ENCODE data around the gene SIPA1L3.
A peak's percentile ranks its signal among the peaks of the same experiment; 100 is the strongest.
"Not testable (repeated sequence)": the region's sequence is repeated elsewhere in the genome, so short reads cannot be mapped to it uniquely, and the experiment has no call there.

SIPA1L3 gene

GRCh38 chr19:38020311-38020710 lies 113.3 kb downstream of the SIPA1L3 start:
- DNase-seq (ENCODE audit: low spot score), result no peak

DNA sequence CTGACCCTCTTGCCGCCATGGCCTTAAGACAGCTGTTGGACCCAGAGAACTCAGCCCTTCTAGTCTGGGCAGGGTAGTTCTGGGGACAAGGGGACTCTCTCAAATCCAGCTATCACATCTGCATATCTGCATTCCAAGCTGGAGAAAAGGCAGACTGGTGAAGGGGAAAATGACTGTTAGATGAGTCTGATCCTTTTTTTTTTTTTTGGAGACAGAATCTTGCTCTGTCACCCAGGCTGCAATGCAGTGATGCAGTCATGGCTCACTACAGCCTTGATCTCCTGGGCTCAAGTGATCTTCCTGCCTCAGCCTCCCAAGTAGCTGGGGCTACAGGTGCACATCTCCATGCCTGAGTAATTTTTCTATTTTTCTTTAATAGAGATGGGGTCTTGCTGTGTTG lies 114.3 kb downstream of the SIPA1L3 start:
- DNase-seq (ENCODE audit: low spot score), result no peak

DNA sequence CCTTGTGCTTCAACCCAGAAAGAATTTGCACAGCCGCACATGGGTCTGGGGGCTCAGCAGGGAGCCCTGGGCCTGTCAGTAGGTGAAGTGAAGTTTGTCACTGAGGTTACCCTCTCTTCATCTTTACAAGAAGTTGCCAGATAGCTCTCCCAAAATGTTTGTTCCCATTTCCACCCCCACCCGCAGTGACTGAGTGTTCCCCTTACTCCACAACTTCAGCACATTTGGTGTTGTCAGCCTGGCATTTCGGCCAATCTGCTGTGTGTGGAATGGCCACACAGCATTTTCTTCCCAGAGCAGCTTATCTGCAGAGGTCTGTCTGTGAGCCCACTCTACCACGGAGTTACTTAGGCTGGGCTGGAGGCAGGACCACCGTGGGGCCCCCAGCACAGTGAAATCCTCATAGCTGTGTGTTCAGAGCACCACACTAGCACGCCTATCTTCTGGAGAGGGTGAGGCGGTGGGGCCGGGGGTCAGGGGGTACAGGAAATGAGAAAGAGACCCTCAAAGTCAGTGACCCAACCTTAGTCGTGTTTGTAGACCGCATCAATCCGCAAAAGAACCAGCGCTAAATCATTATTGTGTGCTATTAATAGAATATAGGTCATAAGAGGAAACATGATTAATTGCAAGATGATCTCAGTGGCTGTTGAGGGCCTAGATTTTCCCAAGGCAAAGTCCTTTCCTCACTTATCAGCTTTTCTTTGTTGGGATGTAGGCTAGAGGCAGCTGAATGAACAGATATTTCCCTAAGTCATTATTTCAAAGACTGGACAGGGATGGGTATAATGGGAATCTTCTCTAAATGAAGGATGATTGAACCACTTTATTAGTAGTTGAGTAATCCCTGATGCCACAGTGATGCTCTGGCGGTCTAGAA lies 116.0 kb downstream of the SIPA1L3 start:
- DNase-seq (ENCODE audit: low spot score), result no peak

- peak; percentile 55 for DNase-seq (ENCODE audit: low spot score)
These were observed 116.9 kb downstream of the SIPA1L3 start for GRCh38 chr19:38023671-38024541.

DNA sequence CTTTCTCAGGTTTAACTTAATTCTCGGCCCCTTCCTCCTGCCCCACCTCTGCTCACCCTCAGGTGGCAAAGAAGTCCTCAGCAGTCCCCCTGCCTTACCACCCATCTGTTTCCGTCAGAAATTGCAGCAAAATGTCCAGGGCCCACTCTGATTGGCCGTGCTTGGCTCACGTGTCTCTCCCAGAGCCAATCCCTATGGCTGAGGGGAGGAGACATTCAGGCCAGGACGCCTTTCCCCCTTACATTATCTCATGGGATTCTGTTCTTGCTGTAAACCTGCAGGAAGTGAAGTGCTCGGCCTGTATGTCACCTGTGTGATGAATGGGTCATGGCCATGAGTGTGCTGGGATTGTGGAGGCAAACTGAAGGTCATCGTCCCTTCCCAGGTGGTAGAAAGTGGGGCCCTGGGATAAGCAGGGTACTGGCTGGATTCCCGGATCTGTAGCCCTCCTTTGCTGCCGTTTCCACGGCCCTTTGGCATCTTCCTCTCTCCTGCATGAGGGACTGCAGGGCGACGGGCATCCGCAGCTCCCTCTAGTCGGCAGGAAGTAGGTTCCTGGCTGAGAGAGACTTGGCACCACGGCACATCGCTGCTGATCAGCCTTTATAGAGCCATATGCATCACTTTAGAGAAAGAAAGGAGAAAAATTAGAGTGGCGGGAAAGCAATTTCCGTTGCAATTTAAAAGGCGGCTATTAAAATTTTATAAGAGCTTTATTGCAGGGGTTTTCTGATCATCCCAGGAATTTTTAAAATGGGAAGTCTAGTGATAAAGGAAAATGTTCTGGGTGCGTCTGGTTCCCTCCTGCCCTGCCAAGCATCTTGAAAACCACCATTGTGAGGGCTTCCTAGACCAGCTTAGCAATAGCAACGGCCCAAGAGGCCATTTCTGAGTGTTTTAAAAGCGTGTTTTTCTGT lies 118.2 kb downstream of the SIPA1L3 start:
- DNase-seq (ENCODE audit: low spot score), result peak; percentile 83

DNA sequence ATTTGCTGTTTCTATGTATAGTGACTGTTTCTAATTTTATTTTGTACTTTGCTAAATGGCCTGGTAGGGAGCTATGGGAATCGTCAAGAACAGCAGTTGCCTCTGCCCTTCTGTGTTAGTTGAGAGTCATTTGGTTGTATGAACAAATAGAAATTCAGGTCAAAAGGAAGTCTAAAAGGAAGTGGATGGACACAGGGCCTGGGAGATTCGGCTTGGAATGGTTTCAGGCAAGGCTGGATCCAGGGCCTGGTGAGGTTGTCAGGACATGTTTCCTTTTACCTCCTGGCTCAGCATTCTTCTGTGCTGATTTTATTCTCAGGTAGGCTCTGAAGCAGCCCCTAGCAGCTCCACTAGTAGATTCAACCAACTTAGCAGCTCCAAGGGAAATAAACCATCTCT lies 118.9 kb downstream of the SIPA1L3 start:
- DNase-seq (ENCODE audit: low spot score), result no peak

GRCh38 chr19:38028913-38029510 lies 122.0 kb downstream of the SIPA1L3 start:
- DNase-seq (ENCODE audit: low spot score), result no peak

- DNase-seq (ENCODE audit: low spot score), result not testable (repeated sequence)
These were observed 123.0 kb downstream of the SIPA1L3 start for GRCh38 chr19:38030001-38030400.

DNA sequence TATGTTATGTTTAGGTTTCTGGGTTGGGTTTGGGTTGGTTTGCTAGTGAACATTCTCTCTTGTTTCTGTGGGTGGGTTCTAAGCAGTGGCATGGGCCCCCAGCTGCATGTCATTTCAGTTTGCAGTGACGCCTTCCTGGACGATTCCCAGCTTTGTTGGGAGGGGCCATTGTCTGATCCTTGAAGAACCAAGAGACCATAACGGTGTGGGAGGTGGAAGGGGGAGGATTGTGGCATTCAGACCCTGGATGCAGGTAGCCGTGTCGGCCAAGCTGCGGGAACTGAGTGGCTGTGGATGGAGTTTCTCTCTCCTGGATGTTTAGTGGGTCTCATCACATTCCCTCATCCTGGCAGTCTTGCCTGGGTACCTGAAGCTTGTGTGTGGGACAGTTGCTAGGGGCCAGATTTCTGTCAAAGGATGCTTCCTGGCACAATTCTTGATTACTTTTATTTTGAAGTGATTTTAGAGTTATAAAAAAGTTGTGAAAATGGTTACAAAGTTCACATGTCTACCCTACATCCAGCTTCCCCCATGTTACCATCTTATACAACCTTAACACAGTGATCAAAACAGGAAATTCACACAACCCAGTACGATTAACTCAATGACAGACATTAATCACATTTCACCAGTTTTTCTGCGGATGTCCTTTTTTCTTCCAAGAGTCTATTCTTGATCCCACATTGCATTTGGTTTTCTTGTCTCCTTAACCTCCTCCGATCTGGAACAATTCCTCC lies 123.8 kb downstream of the SIPA1L3 start:
- no peak for DNase-seq (ENCODE audit: low spot score)

DNA sequence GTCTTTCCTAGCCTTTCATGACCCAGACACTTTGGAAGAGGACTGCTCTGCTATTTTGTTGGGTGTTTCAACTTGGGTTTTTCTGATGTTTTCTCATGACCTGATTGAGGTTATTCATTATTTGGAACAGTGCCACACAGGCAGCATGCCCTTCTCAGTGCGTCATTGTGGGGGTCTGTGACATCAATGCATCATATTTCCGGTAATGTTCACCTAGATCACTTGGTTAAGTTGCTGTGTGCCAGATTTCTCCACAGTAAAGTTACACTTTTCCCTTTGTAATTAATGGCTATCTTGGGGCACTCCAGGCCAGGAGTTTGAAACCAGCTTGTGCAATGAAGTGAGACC lies 124.4 kb downstream of the SIPA1L3 start:
- no peak for DNase-seq (ENCODE audit: low spot score)

DNA sequence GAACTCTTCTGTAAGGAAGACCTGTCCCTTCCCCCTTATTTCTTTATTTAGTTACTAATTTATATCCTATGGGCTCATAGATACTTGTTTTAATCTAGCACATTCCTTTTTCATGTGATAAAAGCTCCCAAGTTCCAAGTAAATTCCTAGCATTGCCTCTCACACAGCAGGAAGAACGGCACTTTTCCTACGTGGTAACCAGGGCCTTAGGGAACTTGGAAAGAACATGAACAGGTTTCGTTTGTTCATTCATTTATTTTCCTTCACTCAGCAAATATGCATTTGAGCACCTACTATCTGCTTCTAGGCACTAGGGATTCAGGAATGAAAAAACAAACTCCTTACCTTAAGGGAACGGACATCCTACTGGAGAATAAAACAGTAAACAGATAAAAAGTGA lies 125.1 kb downstream of the SIPA1L3 start:
- no peak for DNase-seq (ENCODE audit: low spot score)

DNA sequence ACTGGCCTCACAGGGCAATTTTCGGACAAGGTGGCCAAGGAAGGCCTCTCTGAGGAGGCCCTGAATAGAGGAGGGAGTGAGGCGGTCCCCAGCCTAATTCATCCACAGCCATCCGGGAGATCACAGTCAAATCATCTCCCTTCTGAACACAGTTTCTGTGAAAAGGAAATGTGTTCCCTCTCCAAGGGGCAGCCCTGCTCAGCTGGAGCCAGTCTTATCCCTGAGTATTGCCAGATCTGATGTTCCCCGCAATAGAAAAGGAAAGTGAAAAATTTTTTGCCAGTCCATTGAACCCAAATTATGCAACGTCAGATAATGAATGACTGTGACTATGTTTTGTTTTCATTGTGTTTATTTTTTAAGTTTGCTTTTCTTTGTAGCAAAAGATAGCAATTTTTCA lies 125.9 kb downstream of the SIPA1L3 start:
- no peak for DNase-seq (ENCODE audit: low spot score)

GRCh38 chr19:38033658-38034491 lies 126.9 kb downstream of the SIPA1L3 start:
- DNase-seq (ENCODE audit: low spot score), result no peak

DNA sequence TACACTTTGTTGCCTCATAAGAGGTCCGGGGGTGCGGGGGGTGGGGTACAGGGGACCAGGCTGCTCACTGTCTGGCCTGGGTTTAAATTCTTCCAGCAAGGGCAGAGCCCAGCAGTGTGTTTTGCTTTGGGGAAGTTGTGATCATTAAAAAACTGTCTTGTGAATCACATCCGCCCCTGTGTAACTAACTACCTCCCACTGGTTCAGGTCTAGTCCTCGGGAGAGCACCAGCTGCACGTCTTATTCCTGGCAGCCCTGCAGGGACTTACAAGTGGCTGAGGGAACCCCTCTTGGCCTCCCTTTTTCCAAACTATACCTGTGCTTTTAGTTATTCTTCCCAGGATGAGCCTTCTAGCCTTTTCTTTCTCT lies 127.5 kb downstream of the SIPA1L3 start:
- no peak for DNase-seq (ENCODE audit: low spot score)

- DNase-seq (ENCODE audit: low spot score), result no peak
These were observed 128.8 kb downstream of the SIPA1L3 start for GRCh38 chr19:38035515-38036495.

GRCh38 chr19:38036707-38037611 lies 130.0 kb downstream of the SIPA1L3 start:
- no peak for DNase-seq (ENCODE audit: low spot score)

- DNase-seq (ENCODE audit: low spot score), result no peak
These were observed 133.0 kb downstream of the SIPA1L3 start for GRCh38 chr19:38039966-38040365.

- DNase-seq (ENCODE audit: low spot score), result no peak
These were observed 135.1 kb downstream of the SIPA1L3 start for GRCh38 chr19:38042132-38042531.
